ENCODE data around the gene KSR2. TPM values are rescaled to one million over a fixed set of nuclear protein-coding genes. Genes with fewer than 3 reads are reported as not detected.
"Not testable (repeated sequence)": the region's sequence is repeated elsewhere in the genome, so short reads cannot be mapped to it uniquely, and the experiment has no call there.

Gene KSR2
- total and polyA plus RNA-seq, 2 of the 4 experiments (the other 2 are of a cell fraction): not detected

- dilution Hi-C loops (cut with HindIII; ENCODE audit: low sequenced_read_pairs, unreplicated experiment); H3K79me1 ChIP-seq (ENCODE audit: low read depth in 1 of 2, low read length in 2 of 2); H3K56ac ChIP-seq (ENCODE audit: extremely low read depth, insufficient read depth, low read length); H3K27me3 ChIP-seq (ENCODE audit: control insufficient read depth, insufficient read depth, low read length); in situ Hi-C loops (cut with MboI; ENCODE audit: low sequenced_read_pairs); CTCF ChIA-PET; H3K36me3 ChIP-seq (ENCODE audit: control insufficient read depth, insufficient read depth, low read length); H2BK120ac ChIP-seq (ENCODE audit: low read depth, low read length); H3K18ac ChIP-seq (ENCODE audit: low read depth, low read length); H3K23ac ChIP-seq (ENCODE audit: low read depth, low read length); ATAC-seq (ENCODE audit: low read depth); DNase-seq; H3K14ac ChIP-seq (replicated peaks; ENCODE audit: low read depth, low read length); H2AK5ac ChIP-seq (ENCODE audit: low read depth, low read length); BruUV-seq (replicated peaks); H2BK20ac ChIP-seq (ENCODE audit: low read depth, low read length); H3K9ac ChIP-seq (ENCODE audit: low read depth, low read length); intact Hi-C loops (cut with micrococcal nuclease); H3K4me2 ChIP-seq (ENCODE audit: low read depth, low read length); H3K4ac ChIP-seq (ENCODE audit: low read depth, low read length); H3K27ac ChIP-seq (ENCODE audit: insufficient read depth, low read length); H2BK5ac ChIP-seq (ENCODE audit: low read depth, low read length, poor library complexity, severe bottlenecking); H4K91ac ChIP-seq (ENCODE audit: insufficient read depth, low read depth, low read length); H3K9me1 ChIP-seq (ENCODE audit: insufficient read depth, low read length); H3K4me3 ChIP-seq (ENCODE audit: insufficient read depth, low read depth, low read length); H4K8ac ChIP-seq (ENCODE audit: low read depth in 2 of 2, low read length in 2 of 2); H3K4me1 ChIP-seq (ENCODE audit: control insufficient read depth, insufficient read depth, low read length); H4K20me1 ChIP-seq (ENCODE audit: insufficient read depth, low read length); H4K5ac ChIP-seq (ENCODE audit: low read depth, low read length); POLR2A ChIA-PET (ENCODE audit: unreplicated experiment); H2AK9ac ChIP-seq (replicated peaks; ENCODE audit: low read depth, low read length, poor library complexity); H2BK15ac ChIP-seq (ENCODE audit: low read depth, low read length); H2AFZ ChIP-seq (replicated peaks; ENCODE audit: low read length, poor library complexity): not testable (repeated sequence)
- H3K9me3 ChIP-seq (ENCODE audit: control insufficient read depth, insufficient read depth, low read length): peaks cover 31% of the 10 kb centered on the region
- WGBS, 2 experiments (ENCODE audit: extremely low coverage in 2 of 2, insufficient read length in 1 of 2): 74% methylated on average over 4 of the region's 32 CpGs; no CpG with 5 or more reads in 1 of the 2 experiments
Observed at GRCh38 chr12:117731131-117731530, 237.7 kb downstream of the KSR2 start.

Measured in IMR-90 (cell line).